HCT116 (cell line): ENCODE results near the gene CAND2.

Experiments used
- CBX3 ChIP-seq: IDR thresholded peaks from 2 replicates; pipeline ENCODE4 v1.6.1; 2012; ENCODE audit warnings: low read depth
- CEBPB ChIP-seq: IDR thresholded peaks from 2 replicates; pipeline ENCODE4 v1.6.1; 2012; ENCODE audit warnings: low read depth
- ELF1 ChIP-seq: IDR thresholded peaks from 2 replicates; pipeline ENCODE4 v1.6.1; 2012; ENCODE audit warnings: low read depth, borderline replicate concordance
- EZH2 ChIP-seq: fragments of 200-600 bp; sonication (generic); IDR thresholded peaks from 2 replicates; pipeline ENCODE4 v1.6.1; 2017; ENCODE audit warnings: antibody characterized with exemption, mixed run types
- POLR2A ChIP-seq: IDR thresholded peaks from 2 replicates; pipeline ENCODE4 v1.7.0; 2011; ENCODE audit warnings: borderline replicate concordance; ENCODE audit not compliant: insufficient read depth, insufficient read length; ENCODE audit errors: extremely low read depth
- SP1 ChIP-seq: IDR thresholded peaks from 2 replicates; pipeline ENCODE4 v1.6.1; 2012; ENCODE audit warnings: low read depth
- ZNF274 ChIP-seq: fragments of 200-500 bp; sonication (Bioruptor generic); IDR thresholded peaks from 2 replicates; pipeline ENCODE4 v1.6.1; 2014; ENCODE audit warnings: mild to moderate bottlenecking, low read depth, low read length, inconsistent platforms
- TF ChIP-seq, protein P1 (sequence below), 3 experiments: fragments of 200-600 bp in 1 of 3; sonication (generic) in 1 of 3; IDR thresholded peaks in 2 of 3; conservative IDR thresholded peaks in 1 of 3; 2 replicates each; pipeline ENCODE4 v1.5.1; 2012 to 2017; ENCODE audit warnings: low read depth in 2 of 3, low read length in 2 of 3, antibody characterized with exemption in 1 of 3, borderline replicate concordance in 1 of 3, control low read depth in 1 of 3, mild to moderate bottlenecking in 1 of 3, mixed read lengths in 1 of 3, mixed run types in 1 of 3, moderate library complexity in 1 of 3; ENCODE audit not compliant: insufficient read depth in 1 of 3
- TF ChIP-seq, protein P2 (sequence below): IDR thresholded peaks from 2 replicates; pipeline ENCODE4 v1.6.1; 2012
- TF ChIP-seq, protein P3 (sequence below): IDR thresholded peaks from 2 replicates; pipeline ENCODE4 v1.6.1; 2012; ENCODE audit warnings: low read depth

DNA sequence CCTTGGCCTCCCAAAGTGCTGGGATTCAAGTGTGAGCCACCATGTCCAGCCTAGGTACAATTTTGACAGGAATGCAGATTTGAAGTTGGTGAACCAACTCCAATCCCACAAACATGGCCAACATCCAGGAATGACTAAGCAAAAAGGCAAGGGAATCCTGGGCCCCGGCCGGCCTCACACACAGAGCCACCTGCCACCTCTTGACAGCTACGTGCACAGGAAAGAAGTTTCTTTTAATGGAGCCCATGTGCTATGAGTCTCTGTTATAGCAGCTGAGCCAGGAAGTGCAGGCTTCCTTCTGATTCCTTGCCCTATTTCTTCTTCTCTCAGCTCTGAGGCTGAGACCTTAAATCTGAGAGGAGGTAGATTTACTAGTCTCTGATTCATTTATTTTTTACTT lies 46.3 kb upstream of the CAND2 start:
- TF ChIP-seq, protein P1, sequence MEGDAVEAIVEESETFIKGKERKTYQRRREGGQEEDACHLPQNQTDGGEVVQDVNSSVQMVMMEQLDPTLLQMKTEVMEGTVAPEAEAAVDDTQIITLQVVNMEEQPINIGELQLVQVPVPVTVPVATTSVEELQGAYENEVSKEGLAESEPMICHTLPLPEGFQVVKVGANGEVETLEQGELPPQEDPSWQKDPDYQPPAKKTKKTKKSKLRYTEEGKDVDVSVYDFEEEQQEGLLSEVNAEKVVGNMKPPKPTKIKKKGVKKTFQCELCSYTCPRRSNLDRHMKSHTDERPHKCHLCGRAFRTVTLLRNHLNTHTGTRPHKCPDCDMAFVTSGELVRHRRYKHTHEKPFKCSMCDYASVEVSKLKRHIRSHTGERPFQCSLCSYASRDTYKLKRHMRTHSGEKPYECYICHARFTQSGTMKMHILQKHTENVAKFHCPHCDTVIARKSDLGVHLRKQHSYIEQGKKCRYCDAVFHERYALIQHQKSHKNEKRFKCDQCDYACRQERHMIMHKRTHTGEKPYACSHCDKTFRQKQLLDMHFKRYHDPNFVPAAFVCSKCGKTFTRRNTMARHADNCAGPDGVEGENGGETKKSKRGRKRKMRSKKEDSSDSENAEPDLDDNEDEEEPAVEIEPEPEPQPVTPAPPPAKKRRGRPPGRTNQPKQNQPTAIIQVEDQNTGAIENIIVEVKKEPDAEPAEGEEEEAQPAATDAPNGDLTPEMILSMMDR (IDR thresholded peaks at IDR 0.05 in 2 of 3, conservative IDR thresholded peaks at IDR 0.05 in 1 of 3; ENCODE audit: borderline replicate concordance in 1 of 3, insufficient read depth in 1 of 3, low read depth in 2 of 3, low read length in 2 of 3), result no peak
- TF ChIP-seq, protein P2, sequence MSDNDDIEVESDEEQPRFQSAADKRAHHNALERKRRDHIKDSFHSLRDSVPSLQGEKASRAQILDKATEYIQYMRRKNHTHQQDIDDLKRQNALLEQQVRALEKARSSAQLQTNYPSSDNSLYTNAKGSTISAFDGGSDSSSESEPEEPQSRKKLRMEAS, result no peak
- no peak for TF ChIP-seq CEBPB
- TF ChIP-seq EZH2, result no peak
- TF ChIP-seq, protein P3, sequence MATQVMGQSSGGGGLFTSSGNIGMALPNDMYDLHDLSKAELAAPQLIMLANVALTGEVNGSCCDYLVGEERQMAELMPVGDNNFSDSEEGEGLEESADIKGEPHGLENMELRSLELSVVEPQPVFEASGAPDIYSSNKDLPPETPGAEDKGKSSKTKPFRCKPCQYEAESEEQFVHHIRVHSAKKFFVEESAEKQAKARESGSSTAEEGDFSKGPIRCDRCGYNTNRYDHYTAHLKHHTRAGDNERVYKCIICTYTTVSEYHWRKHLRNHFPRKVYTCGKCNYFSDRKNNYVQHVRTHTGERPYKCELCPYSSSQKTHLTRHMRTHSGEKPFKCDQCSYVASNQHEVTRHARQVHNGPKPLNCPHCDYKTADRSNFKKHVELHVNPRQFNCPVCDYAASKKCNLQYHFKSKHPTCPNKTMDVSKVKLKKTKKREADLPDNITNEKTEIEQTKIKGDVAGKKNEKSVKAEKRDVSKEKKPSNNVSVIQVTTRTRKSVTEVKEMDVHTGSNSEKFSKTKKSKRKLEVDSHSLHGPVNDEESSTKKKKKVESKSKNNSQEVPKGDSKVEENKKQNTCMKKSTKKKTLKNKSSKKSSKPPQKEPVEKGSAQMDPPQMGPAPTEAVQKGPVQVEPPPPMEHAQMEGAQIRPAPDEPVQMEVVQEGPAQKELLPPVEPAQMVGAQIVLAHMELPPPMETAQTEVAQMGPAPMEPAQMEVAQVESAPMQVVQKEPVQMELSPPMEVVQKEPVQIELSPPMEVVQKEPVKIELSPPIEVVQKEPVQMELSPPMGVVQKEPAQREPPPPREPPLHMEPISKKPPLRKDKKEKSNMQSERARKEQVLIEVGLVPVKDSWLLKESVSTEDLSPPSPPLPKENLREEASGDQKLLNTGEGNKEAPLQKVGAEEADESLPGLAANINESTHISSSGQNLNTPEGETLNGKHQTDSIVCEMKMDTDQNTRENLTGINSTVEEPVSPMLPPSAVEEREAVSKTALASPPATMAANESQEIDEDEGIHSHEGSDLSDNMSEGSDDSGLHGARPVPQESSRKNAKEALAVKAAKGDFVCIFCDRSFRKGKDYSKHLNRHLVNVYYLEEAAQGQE, result no peak
- no peak for TF ChIP-seq CBX3
- TF ChIP-seq POLR2A, result no peak
- TF ChIP-seq ELF1, result no peak
- TF ChIP-seq SP1, result no peak
- TF ChIP-seq ZNF274, result no peak
